ENCODE measurements around the gene NIT2.

NIT2 gene

DNA sequence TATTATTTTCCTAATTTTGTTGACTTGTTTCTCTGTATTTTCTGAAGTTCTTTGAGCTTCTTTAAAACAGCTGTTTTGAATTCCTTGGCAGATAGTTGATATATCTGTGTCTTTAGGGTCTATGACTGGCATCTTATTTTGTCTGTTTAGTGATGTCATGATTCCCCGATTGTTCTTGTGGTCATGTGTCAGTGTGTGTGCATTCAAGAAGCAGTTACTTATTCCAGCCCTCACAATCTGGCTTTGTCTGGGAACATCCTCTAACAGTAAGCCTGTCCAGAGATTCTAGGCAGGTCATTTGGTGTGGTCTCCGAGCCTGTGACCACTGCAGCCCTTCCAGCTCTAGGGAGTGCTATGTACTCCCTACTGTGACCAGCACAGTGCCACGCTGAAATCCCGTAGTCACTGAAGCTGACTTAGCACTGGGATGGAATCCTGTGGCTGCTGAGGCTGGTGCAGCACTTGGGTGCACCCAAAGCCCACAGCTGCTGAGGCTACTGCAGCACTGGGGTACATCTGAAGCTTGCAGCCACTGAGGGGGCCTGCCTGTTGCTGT, 73.5 kb downstream of the NIT2 start:
- TF ChIP-seq, protein P1, sequence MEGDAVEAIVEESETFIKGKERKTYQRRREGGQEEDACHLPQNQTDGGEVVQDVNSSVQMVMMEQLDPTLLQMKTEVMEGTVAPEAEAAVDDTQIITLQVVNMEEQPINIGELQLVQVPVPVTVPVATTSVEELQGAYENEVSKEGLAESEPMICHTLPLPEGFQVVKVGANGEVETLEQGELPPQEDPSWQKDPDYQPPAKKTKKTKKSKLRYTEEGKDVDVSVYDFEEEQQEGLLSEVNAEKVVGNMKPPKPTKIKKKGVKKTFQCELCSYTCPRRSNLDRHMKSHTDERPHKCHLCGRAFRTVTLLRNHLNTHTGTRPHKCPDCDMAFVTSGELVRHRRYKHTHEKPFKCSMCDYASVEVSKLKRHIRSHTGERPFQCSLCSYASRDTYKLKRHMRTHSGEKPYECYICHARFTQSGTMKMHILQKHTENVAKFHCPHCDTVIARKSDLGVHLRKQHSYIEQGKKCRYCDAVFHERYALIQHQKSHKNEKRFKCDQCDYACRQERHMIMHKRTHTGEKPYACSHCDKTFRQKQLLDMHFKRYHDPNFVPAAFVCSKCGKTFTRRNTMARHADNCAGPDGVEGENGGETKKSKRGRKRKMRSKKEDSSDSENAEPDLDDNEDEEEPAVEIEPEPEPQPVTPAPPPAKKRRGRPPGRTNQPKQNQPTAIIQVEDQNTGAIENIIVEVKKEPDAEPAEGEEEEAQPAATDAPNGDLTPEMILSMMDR (IDR thresholded peaks at IDR 0.05; ENCODE audit: low read depth, low read length, missing control alignments): no peak
- H3K4me3 ChIP-seq (replicated peaks; ENCODE audit: low read depth, low read length): no peak overlapping the region
- DNase-seq (ENCODE audit: extremely low read depth, low read depth): no peak

All from HFF-Myc (cell line).